Caco-2 (cell line): Measurements from ENCODE around the gene SLC39A11. TPM values are rescaled to one million over a fixed set of nuclear protein-coding genes. Genes with fewer than 3 reads are reported as not detected.

Experiments used
- BruUV-seq: library from RNA; stranded (reverse); fragments of 400-500 nt; replicated peaks from 2 replicates; lab custom pipeline; 2021; lab: Mats Ljungman, UMichigan
- CTCF ChIA-PET: fragments of 300-600 bp; sonication (Branson Sonifier 250); formaldehyde crosslinking; loops from one replicate; lab custom pipeline; 2022; ENCODE audit warnings: antibody characterized with exemption; lab: Charles Lee
- POLR2A ChIA-PET: fragments of 300-600 bp; sonication (Branson Sonifier 250); formaldehyde crosslinking; loops from one replicate; lab custom pipeline; 2022; ENCODE audit warnings: antibody characterized with exemption; lab: Charles Lee
- DNase-seq, 2 experiments: peaks; one replicate each; pipeline versions ENCODE4 v3.0.0 to v3.0.0-alpha.2; 2020 to 2022
- H3K27me3 ChIP-seq: replicated peaks from 2 replicates; pipeline ENCODE4 v1.6.0; 2011; ENCODE audit warnings: low read length; ENCODE audit not compliant: control insufficient read depth, insufficient read depth
- H3K36me3 ChIP-seq: 2 replicates; pipeline ENCODE4 v1.5.1; 2011; ENCODE audit warnings: low read length; ENCODE audit not compliant: control insufficient read depth, insufficient read depth
- H3K4me1 ChIP-seq: fragments of 250-450 bp; sonication (Bioruptor Pico); 2 replicates; pipeline ENCODE4 v1.5.1; 2020; ENCODE audit warnings: mild to moderate bottlenecking
- H3K4me3 ChIP-seq: 2 replicates; pipeline ENCODE4 v1.5.1; 2011; ENCODE audit warnings: low read depth, mild to moderate bottlenecking, control low read depth, low read length
- H3K9me3 ChIP-seq: fragments of 250-450 bp; sonication (Bioruptor Pico); 2 replicates; pipeline ENCODE4 v1.5.1; 2020; ENCODE audit warnings: mild to moderate bottlenecking, moderate library complexity
- H3K27ac Mint-ChIP-seq: one replicate; pipeline ENCODE4 v1.8.0; 2022; ENCODE audit warnings: mixed read lengths; ENCODE audit not compliant: unreplicated experiment
- H3K27me3 Mint-ChIP-seq: one replicate; pipeline ENCODE4 v1.8.0; 2022; ENCODE audit warnings: mixed read lengths; ENCODE audit not compliant: insufficient read depth, unreplicated experiment
- H3K36me3 Mint-ChIP-seq: one replicate; pipeline ENCODE4 v1.8.0; 2022; ENCODE audit warnings: mild to moderate bottlenecking, mixed read lengths; ENCODE audit not compliant: insufficient read depth, unreplicated experiment
- H3K4me1 Mint-ChIP-seq: one replicate; pipeline ENCODE4 v1.8.0; 2022; ENCODE audit warnings: low read depth, mixed read lengths; ENCODE audit not compliant: unreplicated experiment
- H3K4me3 Mint-ChIP-seq: one replicate; pipeline ENCODE4 v1.8.0; 2022; ENCODE audit warnings: mild to moderate bottlenecking, moderate library complexity, mixed read lengths; ENCODE audit not compliant: unreplicated experiment
- H3K9me3 Mint-ChIP-seq: one replicate; pipeline ENCODE4 v1.8.0; 2022; ENCODE audit warnings: mixed read lengths; ENCODE audit not compliant: unreplicated experiment
- CTCF ChIP-seq, 2 experiments: fragments of 200-600 bp in 1 of 2; IDR thresholded peaks; 1 replicate in 1 of 2; 2 replicates in 1 of 2; pipeline versions ENCODE4 v1.5.1 to v1.8.0; 2011 to 2022; ENCODE audit warnings: antibody characterized with exemption in 1 of 2, control low read depth in 1 of 2, inconsistent platforms in 1 of 2, low read depth in 1 of 2, low read length in 1 of 2, mild to moderate bottlenecking in 1 of 2, moderate library complexity in 1 of 2; ENCODE audit not compliant: insufficient read depth in 1 of 2, severe bottlenecking in 1 of 2, unreplicated experiment in 1 of 2
- intact Hi-C: fragments of 100-400 bp; cut with micrococcal nuclease; formaldehyde crosslinking; loops from one replicate; pipeline ENCODE4 v1.10.0; 2022; ENCODE audit not compliant: unreplicated experiment
- total RNA-seq: library from RNA; stranded (reverse); gene quantifications from 2 replicates; pipeline ENCODE4 v1.2.3, GENCODE V29; 2022

Gene SLC39A11
- total RNA-seq, 1 experiment from 2014 or later, result 26.4 TPM

- Histone ChIP-seq H3K9me3 (no peaks in the 10 kb centered on the region), H3K4me1 (no peaks in the 10 kb centered on the region), H3K27me3 (no peaks in the 10 kb centered on the region), H3K4me3 (no peak overlapping the region), H3K36me3 (no peaks in the 10 kb centered on the region)
- Mint-ChIP-seq H3K9me3 (peaks cover 3% of the 10 kb centered on the region), H3K36me3 (peaks cover 5% of the 10 kb centered on the region), H3K4me1 (peaks cover 6% of the 10 kb centered on the region), H3K27me3 (no peaks in the 10 kb centered on the region), H3K27ac (no peak overlapping the region), H3K4me3 (no peak overlapping the region)
- no peak for TF ChIP-seq CTCF (IDR thresholded peaks at IDR 0.05; ENCODE audit: insufficient read depth in 1 of 2, low read depth in 1 of 2, low read length in 1 of 2, severe bottlenecking in 1 of 2, unreplicated experiment in 1 of 2)
- ChIA-PET POLR2A (no interaction called here), CTCF (no interaction called here)
- no TSS peak for BruUV-seq
- no peak for DNase-seq
- intact Hi-C loops, result no loop called here
Measured at GRCh38 chr17:73074566-73074965, 17.9 kb downstream of the SLC39A11 start.

- H3K4me1 Mint-ChIP-seq, result peaks cover 10% of the 10 kb centered on the region
- Histone ChIP-seq H3K4me3 (no peak overlapping the region), H3K36me3 (no peaks in the 10 kb centered on the region; the same call in 1 of the 2 replicates), H3K4me1 (peaks cover 13% of the 10 kb centered on the region; the same call in 1 of the 2 replicates), H3K9me3 (no peaks in the 10 kb centered on the region), H3K27me3 (no peaks in the 10 kb centered on the region)
- no peak for DNase-seq
- H3K9me3 Mint-ChIP-seq, result no peaks in the 10 kb centered on the region
- no peak overlapping the region for H3K27ac Mint-ChIP-seq
- ChIA-PET POLR2A (no interaction called here), CTCF (no interaction called here)
- H3K27me3 Mint-ChIP-seq, result no peaks in the 10 kb centered on the region
- intact Hi-C loops, result no loop called here
- no peaks in the 10 kb centered on the region for H3K36me3 Mint-ChIP-seq
- no peak overlapping the region for H3K4me3 Mint-ChIP-seq
- TF ChIP-seq CTCF (IDR thresholded peaks at IDR 0.05; ENCODE audit: insufficient read depth in 1 of 2, low read depth in 1 of 2, low read length in 1 of 2, severe bottlenecking in 1 of 2, unreplicated experiment in 1 of 2), result no peak
- no TSS peak for BruUV-seq
Measured at GRCh38 chr17:73072219-73072962, 20.1 kb downstream of the SLC39A11 start.

GRCh38 chr17:73071066-73071999, 21.2 kb downstream of the SLC39A11 start:
- no peak overlapping the region for H3K4me3 Mint-ChIP-seq
- Histone ChIP-seq H3K36me3 (no peaks in the 10 kb centered on the region; the same call in 1 of the 2 replicates), H3K4me1 (peaks cover 13% of the 10 kb centered on the region; the same call in 1 of the 2 replicates), H3K9me3 (no peaks in the 10 kb centered on the region), H3K27me3 (no peaks in the 10 kb centered on the region), H3K4me3 (no peak overlapping the region)
- DNase-seq, result no peak
- POLR2A ChIA-PET, result no interaction called here
- H3K27ac Mint-ChIP-seq, result no peak overlapping the region
- CTCF ChIA-PET, result no interaction called here
- intact Hi-C loops, result no loop called here
- BruUV-seq, result no TSS peak
- H3K9me3 Mint-ChIP-seq, result no peaks in the 10 kb centered on the region
- H3K4me1 Mint-ChIP-seq, result peaks cover 10% of the 10 kb centered on the region
- no peak for TF ChIP-seq CTCF (IDR thresholded peaks at IDR 0.05; ENCODE audit: insufficient read depth in 1 of 2, low read depth in 1 of 2, low read length in 1 of 2, severe bottlenecking in 1 of 2, unreplicated experiment in 1 of 2)
- no peaks in the 10 kb centered on the region for H3K36me3 Mint-ChIP-seq
- no peaks in the 10 kb centered on the region for H3K27me3 Mint-ChIP-seq
